ENCODE measurements around the gene SIVA1. TPM values are rescaled to one million over a fixed set of nuclear protein-coding genes. Genes with fewer than 3 reads are reported as not detected.

Gene SIVA1
- total and polyA plus RNA-seq, 9 of the 15 experiments (the other 6 are each of a cell fraction or from before 2014, with no cell fraction given), result 4.2 to 186 (median 54.2) TPM

DNA sequence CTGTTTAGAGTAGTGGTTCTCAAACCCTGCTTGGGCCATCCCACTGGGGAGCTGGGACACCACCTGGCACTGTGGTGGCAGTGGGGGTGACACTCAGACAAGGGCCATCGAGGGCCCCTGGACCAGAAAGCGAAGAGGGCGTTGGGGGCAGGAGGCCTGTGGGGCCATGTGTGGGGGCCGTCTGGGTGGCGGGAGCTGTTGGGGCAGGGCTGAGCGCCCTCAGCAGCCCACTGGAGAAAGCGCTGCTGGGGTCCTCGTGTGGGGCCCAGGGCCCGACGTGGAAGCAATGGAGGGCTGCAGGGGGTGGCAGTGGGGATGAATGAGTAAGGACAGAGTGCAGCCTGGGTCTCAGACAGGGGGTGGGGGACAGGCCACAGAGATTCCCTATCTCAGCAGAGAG, 34.8 kb upstream of the SIVA1 start (continued):
- TF ChIP-seq, protein P1, sequence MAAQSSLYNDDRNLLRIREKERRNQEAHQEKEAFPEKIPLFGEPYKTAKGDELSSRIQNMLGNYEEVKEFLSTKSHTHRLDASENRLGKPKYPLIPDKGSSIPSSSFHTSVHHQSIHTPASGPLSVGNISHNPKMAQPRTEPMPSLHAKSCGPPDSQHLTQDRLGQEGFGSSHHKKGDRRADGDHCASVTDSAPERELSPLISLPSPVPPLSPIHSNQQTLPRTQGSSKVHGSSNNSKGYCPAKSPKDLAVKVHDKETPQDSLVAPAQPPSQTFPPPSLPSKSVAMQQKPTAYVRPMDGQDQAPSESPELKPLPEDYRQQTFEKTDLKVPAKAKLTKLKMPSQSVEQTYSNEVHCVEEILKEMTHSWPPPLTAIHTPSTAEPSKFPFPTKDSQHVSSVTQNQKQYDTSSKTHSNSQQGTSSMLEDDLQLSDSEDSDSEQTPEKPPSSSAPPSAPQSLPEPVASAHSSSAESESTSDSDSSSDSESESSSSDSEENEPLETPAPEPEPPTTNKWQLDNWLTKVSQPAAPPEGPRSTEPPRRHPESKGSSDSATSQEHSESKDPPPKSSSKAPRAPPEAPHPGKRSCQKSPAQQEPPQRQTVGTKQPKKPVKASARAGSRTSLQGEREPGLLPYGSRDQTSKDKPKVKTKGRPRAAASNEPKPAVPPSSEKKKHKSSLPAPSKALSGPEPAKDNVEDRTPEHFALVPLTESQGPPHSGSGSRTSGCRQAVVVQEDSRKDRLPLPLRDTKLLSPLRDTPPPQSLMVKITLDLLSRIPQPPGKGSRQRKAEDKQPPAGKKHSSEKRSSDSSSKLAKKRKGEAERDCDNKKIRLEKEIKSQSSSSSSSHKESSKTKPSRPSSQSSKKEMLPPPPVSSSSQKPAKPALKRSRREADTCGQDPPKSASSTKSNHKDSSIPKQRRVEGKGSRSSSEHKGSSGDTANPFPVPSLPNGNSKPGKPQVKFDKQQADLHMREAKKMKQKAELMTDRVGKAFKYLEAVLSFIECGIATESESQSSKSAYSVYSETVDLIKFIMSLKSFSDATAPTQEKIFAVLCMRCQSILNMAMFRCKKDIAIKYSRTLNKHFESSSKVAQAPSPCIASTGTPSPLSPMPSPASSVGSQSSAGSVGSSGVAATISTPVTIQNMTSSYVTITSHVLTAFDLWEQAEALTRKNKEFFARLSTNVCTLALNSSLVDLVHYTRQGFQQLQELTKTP (IDR thresholded peaks at IDR 0.05; ENCODE audit: low read depth in 1 of 2, partially characterized antibody in 2 of 2), result no peak
- TF ChIP-seq FOXM1 (IDR thresholded peaks at IDR 0.05; ENCODE audit: low read depth) (no peak), FOXM1 (CRISPR knock-in tag; IDR thresholded peaks at IDR 0.05; ENCODE audit: low read depth) (no peak), SAFB2 (IDR thresholded peaks at IDR 0.05; ENCODE audit: borderline replicate concordance, low read depth, low read length, severe bottlenecking) (no peak)
- TF ChIP-seq, protein P2, sequence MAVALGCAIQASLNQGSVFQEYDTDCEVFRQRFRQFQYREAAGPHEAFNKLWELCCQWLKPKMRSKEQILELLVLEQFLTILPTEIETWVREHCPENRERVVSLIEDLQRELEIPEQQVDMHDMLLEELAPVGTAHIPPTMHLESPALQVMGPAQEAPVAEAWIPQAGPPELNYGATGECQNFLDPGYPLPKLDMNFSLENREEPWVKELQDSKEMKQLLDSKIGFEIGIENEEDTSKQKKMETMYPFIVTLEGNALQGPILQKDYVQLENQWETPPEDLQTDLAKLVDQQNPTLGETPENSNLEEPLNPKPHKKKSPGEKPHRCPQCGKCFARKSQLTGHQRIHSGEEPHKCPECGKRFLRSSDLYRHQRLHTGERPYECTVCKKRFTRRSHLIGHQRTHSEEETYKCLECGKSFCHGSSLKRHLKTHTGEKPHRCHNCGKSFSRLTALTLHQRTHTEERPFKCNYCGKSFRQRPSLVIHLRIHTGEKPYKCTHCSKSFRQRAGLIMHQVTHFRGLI (CRISPR knock-in tag; IDR thresholded peaks at IDR 0.05), result no peak

All from K562 (cell line).